HG03342 (cell line): ENCODE data around the gene TUBAL3.
"Not testable (repeated sequence)": the region's sequence is repeated elsewhere in the genome, so short reads cannot be mapped to it uniquely, and the experiment has no call there.

Experiments
- ATAC-seq: cut with Tn5 transposase; IDR thresholded peaks from one replicate; pipeline ENCODE4 v1.9.1; 2021; ENCODE audit warnings: mild to moderate bottlenecking, moderate library complexity; ENCODE audit not compliant: unreplicated experiment

The TUBAL3 gene

GRCh38 chr10:5424751-5425150 lies 20.1 kb upstream of the TUBAL3 start:
- no peak for ATAC-seq

- ATAC-seq = no peak
Observed at GRCh38 chr10:5423771-5424170, 19.1 kb upstream of the TUBAL3 start.

- no peak for ATAC-seq
Observed at GRCh38 chr10:5419466-5420094, 15.0 kb upstream of the TUBAL3 start.

- ATAC-seq = no peak
Observed at GRCh38 chr10:5418584-5418983, 14.0 kb upstream of the TUBAL3 start.

- no peak for ATAC-seq
Observed at GRCh38 chr10:5416981-5417380, 12.4 kb upstream of the TUBAL3 start.

DNA sequence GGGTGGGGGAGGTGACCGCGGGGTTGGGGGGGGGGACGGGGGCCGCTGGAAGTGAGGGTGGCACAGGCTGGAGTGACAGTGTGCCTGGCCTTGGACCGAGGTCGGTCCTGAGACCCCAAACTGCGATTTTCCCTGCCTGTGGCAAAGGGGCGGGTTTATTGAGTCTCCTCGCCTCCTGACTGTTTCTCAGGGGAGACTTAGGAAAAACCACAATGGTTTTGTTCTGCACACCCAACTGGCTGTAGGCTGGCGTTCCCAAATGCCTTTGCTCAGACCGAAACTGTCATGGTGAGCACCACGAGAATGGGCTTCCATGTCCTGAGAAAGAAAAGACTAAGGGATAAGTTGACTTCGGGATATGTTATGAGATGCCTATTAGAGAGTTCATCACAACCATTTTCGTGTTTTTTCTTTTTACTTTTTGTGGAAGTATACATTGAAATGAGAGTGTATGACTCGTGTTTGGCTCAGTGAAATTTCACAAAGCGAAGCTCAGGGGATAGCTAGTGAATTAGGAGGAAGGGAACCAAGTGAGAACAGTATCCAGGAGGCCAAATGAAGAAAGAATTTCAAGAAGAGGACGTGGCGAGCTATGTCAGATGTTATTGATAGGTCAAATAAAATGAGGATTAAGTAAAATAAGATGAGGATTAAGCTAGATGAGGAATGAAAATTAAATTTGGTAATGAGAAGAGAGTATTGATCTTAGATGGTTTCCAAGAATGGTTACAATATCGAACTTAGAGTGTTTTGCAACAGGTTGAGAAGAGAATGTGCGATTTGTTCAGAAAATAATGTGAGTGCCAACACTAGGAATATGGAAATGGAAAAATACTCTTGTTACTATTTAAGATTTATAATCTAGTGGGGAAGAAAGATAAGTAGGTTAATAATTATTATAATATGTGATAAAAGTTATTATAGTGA lies 8.6 kb upstream of the TUBAL3 start:
- ATAC-seq = no peak

- peak; percentile 98 for ATAC-seq
Observed at GRCh38 chr10:5412277-5412941, 7.8 kb upstream of the TUBAL3 start, which contains the start of gene NET1. TSS of gene NET1 (plus strand) at chr10:5412557. CDS start at chr10:5412693, 136 bp downstream.

GRCh38 chr10:5411941-5412276 lies 7.3 kb upstream of the TUBAL3 start:
- peak; percentile 2 for ATAC-seq

- ATAC-seq = not testable (repeated sequence)
Observed at GRCh38 chr10:5410787-5411186, 6.2 kb upstream of the TUBAL3 start.

- ATAC-seq = no peak
Observed at GRCh38 chr10:5406918-5407317, 2.3 kb upstream of the TUBAL3 start.

DNA sequence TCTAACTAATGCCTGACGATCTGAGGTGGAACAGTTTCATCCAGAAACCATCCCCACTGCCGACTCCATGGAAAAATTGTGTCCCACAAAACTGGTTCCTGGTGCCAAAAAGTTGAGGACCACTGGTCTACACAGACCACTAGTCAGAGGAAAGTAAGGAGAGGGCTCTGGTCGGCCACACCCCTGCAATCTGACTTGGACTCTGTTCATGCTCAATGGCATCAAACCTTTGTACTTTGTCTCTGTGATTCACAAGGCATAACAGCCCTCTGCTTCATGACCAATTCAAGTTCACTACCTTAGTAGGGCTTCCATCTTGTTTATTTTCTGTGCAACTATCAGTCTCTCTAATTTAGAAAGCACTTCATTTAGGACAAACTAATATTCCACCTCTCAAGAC lies 1.8 kb downstream of the TUBAL3 start:
- ATAC-seq = no peak

DNA sequence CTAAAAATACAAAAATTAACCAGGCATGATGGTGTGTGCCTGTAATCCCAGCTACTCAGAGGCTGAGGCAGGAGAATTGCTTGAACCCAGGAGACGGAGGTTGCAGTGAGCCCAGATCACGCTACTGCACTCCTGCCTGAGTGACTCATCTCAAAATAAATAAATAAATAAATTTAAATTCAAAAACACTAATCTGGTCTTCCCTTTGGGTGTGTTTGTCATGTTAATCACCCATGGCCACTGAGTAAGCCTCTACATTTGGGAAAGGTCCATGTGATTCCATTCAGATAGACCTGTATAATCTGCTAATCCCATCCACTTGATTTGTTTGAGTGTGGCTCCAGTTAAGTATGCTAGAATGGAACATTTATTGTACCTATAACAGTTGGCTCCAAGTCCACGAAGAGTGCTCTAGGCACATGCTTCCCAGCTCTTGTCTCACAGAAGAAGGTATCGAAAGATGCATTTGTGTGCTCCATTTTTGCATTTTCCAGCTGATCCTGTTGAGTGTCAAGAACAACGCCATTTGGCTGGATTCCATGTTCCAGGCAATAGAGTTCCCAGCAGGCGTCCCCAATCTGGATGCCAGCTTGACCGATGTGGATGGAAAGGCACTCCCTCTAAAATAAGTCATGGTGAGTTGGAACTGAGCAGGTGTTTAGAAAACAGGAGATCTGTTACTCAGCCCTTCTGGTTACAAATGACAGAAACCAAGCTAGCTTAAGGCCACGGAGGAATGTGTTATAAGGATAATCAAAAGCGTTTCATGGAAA lies 4.0 kb downstream of the TUBAL3 start:
- no peak for ATAC-seq

GRCh38 chr10:5399332-5399731 lies 5.3 kb downstream of the TUBAL3 start:
- ATAC-seq = no peak

GRCh38 chr10:5396556-5397300 lies 7.9 kb downstream of the TUBAL3 start:
- no peak for ATAC-seq

DNA sequence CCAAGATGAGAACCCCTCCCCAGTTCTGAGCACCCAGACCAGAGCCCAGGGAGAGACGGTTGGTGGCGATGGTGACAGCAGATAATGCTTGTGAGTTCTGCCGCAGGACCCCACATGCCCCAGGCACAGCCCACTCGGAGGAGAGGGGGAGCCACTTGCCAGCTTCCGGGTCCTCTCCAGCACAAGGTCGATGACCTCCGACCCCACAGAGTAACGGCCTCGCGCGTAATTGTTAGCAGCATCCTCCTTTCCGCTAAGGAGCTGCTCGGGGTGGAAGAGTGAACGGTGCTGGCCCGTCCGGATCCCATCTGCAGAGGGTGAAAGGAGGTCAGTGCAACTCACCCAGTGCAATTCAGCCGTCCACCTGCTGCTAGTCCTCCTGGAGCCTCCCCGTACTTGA lies 9.5 kb downstream of the TUBAL3 start:
- ATAC-seq = no peak

GRCh38 chr10:5393529-5393928 lies 11.1 kb downstream of the TUBAL3 start:
- ATAC-seq = no peak

DNA sequence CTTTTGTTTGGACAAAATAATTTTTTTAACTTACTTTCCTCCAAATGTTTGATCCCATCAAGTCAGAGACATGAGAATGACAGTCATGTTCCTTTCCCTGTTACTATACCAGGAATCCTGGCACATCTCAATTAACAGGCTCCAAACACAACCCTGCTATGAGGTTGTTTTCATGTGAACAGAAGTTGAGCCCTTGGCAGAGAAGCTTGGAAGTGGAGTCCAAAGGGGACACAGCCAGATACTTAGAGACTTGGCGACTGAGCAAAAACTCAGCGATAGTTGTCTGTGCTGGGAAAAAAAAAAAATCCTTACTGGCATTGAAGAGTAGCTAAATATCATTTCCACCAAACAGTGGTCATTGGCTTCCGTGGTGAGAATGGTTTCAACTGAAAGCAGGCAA lies 12.8 kb downstream of the TUBAL3 start:
- ATAC-seq = no peak

- ATAC-seq = no peak
Observed at GRCh38 chr10:5390607-5391205, 13.9 kb downstream of the TUBAL3 start.

DNA sequence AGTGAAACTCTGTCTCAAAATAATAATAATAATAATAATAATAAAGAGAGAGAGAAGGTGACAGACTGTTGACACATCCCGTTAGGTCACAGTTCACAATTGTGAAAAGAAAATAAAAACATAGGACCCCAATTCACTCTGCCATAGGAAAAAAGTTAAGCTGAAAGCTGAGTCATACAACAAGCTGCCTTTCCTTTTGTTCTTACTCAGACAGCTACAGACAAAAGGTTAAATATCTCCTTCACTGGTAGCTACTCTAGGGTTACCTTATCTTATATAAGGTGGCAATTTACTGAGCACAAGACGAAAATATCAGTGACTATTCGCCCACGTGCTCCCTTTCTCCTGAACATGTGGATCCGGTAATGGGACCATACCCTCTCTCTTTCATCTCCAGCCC lies 17.5 kb downstream of the TUBAL3 start:
- ATAC-seq = no peak

GRCh38 chr10:5385224-5385623 lies 19.4 kb downstream of the TUBAL3 start:
- no peak for ATAC-seq
